ENCODE results near the gene ALG10. TPM values are rescaled to one million over a fixed set of nuclear protein-coding genes. Genes with fewer than 3 reads are reported as not detected.
"Not testable (repeated sequence)": the region's sequence is repeated elsewhere in the genome, so short reads cannot be mapped to it uniquely, and the experiment has no call there.

Gene ALG10
- total and polyA plus RNA-seq, 2 experiments from 2014 or later = 2.5 to 16.5 TPM

- TF ChIP-seq, protein P1, sequence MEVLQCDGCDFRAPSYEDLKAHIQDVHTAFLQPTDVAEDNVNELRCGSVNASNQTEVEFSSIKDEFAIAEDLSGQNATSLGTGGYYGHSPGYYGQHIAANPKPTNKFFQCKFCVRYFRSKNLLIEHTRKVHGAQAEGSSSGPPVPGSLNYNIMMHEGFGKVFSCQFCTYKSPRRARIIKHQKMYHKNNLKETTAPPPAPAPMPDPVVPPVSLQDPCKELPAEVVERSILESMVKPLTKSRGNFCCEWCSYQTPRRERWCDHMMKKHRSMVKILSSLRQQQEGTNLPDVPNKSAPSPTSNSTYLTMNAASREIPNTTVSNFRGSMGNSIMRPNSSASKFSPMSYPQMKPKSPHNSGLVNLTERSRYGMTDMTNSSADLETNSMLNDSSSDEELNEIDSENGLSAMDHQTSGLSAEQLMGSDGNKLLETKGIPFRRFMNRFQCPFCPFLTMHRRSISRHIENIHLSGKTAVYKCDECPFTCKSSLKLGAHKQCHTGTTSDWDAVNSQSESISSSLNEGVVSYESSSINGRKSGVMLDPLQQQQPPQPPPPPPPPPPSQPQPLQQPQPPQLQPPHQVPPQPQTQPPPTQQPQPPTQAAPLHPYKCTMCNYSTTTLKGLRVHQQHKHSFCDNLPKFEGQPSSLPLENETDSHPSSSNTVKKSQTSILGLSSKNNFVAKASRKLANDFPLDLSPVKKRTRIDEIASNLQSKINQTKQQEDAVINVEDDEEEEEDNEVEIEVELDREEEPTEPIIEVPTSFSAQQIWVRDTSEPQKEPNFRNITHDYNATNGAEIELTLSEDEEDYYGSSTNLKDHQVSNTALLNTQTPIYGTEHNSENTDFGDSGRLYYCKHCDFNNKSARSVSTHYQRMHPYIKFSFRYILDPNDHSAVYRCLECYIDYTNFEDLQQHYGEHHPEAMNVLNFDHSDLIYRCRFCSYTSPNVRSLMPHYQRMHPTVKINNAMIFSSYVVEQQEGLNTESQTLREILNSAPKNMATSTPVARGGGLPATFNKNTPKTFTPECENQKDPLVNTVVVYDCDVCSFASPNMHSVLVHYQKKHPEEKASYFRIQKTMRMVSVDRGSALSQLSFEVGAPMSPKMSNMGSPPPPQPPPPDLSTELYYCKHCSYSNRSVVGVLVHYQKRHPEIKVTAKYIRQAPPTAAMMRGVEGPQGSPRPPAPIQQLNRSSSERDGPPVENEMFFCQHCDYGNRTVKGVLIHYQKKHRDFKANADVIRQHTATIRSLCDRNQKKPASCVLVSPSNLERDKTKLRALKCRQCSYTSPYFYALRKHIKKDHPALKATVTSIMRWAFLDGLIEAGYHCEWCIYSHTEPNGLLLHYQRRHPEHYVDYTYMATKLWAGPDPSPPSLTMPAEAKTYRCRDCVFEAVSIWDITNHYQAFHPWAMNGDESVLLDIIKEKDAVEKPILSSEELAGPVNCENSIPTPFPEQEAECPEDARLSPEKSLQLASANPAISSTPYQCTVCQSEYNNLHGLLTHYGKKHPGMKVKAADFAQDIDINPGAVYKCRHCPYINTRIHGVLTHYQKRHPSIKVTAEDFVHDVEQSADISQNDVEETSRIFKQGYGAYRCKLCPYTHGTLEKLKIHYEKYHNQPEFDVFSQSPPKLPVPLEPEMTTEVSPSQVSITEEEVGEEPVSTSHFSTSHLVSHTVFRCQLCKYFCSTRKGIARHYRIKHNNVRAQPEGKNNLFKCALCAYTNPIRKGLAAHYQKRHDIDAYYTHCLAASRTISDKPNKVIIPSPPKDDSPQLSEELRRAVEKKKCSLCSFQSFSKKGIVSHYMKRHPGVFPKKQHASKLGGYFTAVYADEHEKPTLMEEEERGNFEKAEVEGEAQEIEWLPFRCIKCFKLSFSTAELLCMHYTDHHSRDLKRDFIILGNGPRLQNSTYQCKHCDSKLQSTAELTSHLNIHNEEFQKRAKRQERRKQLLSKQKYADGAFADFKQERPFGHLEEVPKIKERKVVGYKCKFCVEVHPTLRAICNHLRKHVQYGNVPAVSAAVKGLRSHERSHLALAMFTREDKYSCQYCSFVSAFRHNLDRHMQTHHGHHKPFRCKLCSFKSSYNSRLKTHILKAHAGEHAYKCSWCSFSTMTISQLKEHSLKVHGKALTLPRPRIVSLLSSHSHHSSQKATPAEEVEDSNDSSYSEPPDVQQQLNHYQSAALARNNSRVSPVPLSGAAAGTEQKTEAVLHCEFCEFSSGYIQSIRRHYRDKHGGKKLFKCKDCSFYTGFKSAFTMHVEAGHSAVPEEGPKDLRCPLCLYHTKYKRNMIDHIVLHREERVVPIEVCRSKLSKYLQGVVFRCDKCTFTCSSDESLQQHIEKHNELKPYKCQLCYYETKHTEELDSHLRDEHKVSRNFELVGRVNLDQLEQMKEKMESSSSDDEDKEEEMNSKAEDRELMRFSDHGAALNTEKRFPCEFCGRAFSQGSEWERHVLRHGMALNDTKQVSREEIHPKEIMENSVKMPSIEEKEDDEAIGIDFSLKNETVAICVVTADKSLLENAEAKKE (CRISPR knock-in tag; IDR thresholded peaks at IDR 0.05) = no peak
- TF ChIP-seq JUNB (IDR thresholded peaks at IDR 0.05; ENCODE audit: unreplicated experiment) (no peak), POLR2AphosphoS5 (IDR thresholded peaks at IDR 0.05; ENCODE audit: low read depth) (no peak), CTCF (conservative IDR thresholded peaks at IDR 0.05; ENCODE audit: low read depth in 2 of 2) (no peak), NANOG (IDR thresholded peaks at IDR 0.05; ENCODE audit: borderline replicate concordance) (no peak), ZNF114 (CRISPR knock-in tag; IDR thresholded peaks at IDR 0.05) (no peak)
Measured at GRCh38 chr12:34021071-34021470, 1.2 kb upstream of the ALG10 start (continued).

GRCh38 chr12:34027661-34028060 is 5.4 kb downstream of the ALG10 start:
- H3K36me3 ChIP-seq (ENCODE audit: insufficient read depth); H2AFZ ChIP-seq; H3K36me3 Mint-ChIP-seq (ENCODE audit: low read depth); H3F3A ChIP-seq (replicated peaks; ENCODE audit: low read depth); H3K4me3 ChIP-seq; H3K27me3 Mint-ChIP-seq (ENCODE audit: insufficient read depth, low read depth, poor library complexity); H3K4me1 Mint-ChIP-seq; H3K4me3 Mint-ChIP-seq; H4K20me1 ChIP-seq (replicated peaks; ENCODE audit: insufficient read depth); H3K4me1 ChIP-seq (ENCODE audit: insufficient read depth); H3K9me2 ChIP-seq (ENCODE audit: insufficient read depth); H3K9me3 Mint-ChIP-seq; ATAC-seq; DNase-seq (ENCODE audit: low spot score); H3K27ac Mint-ChIP-seq; H3K27me3 ChIP-seq (ENCODE audit: insufficient read depth); H3K27ac ChIP-seq (ENCODE audit: low read depth); H3K4me2 ChIP-seq: not testable (repeated sequence)
- peaks cover 13% of the 10 kb centered on the region for H3K79me2 ChIP-seq (replicated peaks; ENCODE audit: insufficient read depth)
